ENCODE data around the gene MYL1. TPM values are rescaled to one million over a fixed set of nuclear protein-coding genes. Genes with fewer than 3 reads are reported as not detected.

Gene MYL1
- total RNA-seq (2014; rRNA removed; shearing (Covaris generic)), result 0.30 TPM in 1 of 2 replicates, not detected in the other
- polyA plus RNA-seq (2015; cell fraction: cytosol; rRNA removed), result 0.60 TPM in 1 of 2 replicates, not detected in the other
- not detected in 2 replicates for polyA plus RNA-seq (2015; cell fraction: nucleus; rRNA removed)

GRCh38 chr2:210315015-210315788, at the start of gene MYL1:
MYL1 (minus strand) TSS chr2:210315174; CDS start chr2:210315042, 132 bp downstream.
- no peak for DNase-seq (ENCODE audit: low read depth)

GRCh38 chr2:210363876-210364275, 48.9 kb upstream of the MYL1 start:
- DNase-seq (ENCODE audit: low read depth), result peak; percentile 46

- peak; percentile 11 for DNase-seq (ENCODE audit: low read depth)
These were observed 48.3 kb upstream of the MYL1 start for GRCh38 chr2:210363261-210363660.

GRCh38 chr2:210360412-210360811, 45.4 kb upstream of the MYL1 start:
- DNase-seq (ENCODE audit: low read depth), result no peak

DNA sequence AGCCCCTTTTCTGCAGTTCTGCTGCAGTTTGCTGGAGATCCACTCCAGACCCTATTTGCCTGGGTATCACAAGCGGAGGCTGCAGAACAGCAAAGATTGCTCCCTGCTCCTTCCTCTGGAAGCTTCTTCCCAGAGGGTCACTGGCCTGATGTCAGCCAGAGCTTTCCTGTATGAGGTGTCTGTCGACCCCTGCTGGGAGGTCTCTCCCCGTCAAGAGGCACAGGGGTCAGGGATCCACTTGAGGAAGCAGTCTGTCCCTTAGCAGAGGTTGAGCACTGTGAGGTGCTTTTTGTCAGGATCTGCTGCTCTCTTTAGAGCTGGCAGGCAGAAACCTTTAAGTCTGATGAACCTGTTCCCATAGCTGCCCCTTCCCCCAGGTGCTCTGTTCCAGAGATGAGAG, 42.0 kb upstream of the MYL1 start:
- no peak for DNase-seq (ENCODE audit: low read depth)

GRCh38 chr2:210337159-210337558, 22.2 kb upstream of the MYL1 start:
- no peak for DNase-seq (ENCODE audit: low read depth)

DNA sequence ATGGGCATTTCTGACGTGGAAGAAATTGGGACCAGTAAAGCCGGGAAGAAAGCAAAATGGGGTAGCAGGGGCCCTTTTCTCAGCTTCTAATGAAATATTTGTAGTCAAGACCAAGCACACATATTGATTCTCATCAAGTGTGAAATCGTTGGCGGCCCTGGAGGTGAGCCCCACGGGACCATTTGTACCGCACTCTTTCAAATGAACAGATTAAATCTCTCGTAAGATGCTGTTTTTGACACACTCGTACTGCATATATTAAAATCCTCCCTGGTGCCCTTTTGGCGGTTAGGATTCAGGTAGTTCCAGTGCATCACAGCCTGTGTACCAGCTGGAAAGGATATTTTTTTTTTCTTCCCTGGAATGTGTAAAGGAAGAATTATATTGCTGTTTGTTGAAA, 9.9 kb upstream of the MYL1 start:
- DNase-seq (ENCODE audit: low read depth), result no peak

DNA sequence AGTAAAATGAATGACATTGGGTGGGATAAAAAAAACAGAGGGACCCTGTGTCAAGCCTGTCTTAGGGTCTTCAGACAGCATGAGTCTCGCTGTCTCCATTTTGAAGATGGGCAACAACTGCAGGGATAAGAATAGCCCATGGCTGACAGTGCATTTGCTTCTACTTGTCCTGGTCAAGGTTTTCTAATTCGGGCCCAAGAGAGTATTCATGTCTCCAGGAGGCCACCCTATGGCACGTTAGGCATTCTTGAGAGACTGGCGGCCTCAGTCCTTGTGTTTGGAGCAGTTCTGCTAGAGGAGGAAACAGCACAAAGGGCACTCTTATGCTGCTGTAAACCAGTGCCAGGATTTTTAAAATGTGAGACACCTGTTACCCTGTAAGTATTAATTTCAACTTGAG, 9.5 kb upstream of the MYL1 start:
- no peak for DNase-seq (ENCODE audit: low read depth)

DNA sequence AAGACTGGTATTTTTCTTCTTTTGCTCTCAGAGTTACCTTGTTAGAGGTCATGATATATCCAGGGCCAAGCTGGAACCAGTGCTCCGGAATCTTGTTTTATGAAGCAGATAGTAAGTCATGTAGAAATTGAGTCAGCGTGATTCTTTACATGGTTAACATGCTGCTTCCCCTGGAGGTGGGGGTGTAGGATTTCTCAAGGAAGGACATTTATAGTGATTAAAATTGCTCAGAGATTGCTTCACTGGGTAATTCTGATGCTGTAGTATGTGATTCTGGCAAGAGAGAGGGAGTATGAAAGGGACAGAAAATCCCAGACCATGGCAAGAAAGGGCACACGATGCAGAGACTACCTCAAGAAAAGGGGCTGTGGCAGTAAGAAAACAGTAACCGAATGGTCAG, 8.0 kb upstream of the MYL1 start:
- no peak for DNase-seq (ENCODE audit: low read depth)

DNA sequence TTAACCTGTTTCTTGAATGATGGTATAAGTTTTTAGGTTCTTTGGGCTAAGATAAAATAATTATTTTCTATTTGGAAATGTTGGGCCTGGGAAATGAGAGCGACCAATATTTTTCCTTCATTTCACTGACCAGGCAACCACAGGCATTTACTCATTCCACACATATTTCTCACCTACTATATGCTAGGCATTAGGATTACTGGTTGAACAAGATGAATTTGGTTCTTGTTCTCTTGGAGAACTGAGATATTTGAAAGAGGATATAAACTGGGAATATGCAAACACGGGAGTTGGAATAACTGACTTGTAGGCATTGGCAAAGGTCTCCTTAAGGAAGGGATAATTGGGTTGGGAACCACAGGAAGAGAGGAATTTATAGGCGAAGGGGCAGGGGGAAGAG, 3.9 kb upstream of the MYL1 start:
- DNase-seq (ENCODE audit: low read depth), result peak; percentile 39

DNA sequence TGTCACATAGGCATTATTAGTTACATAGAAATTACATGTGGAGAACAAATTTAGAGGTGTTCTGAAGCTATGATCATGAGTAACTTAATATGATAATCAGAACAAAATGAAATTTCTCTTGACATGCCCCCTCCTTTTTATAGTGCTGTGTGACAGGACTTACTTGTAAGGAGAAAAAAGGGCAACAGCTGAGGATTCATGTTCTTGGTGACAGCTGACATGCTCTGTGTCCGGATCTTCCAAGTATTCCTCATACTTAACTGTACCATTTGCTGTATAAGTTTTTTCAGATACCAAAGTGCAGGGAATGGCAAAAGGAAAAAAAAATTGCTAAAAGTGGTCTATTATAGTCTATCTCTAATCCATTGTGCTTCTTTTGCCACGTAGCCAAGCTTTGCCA, 3.5 kb upstream of the MYL1 start:
- no peak for DNase-seq (ENCODE audit: low read depth)

DNA sequence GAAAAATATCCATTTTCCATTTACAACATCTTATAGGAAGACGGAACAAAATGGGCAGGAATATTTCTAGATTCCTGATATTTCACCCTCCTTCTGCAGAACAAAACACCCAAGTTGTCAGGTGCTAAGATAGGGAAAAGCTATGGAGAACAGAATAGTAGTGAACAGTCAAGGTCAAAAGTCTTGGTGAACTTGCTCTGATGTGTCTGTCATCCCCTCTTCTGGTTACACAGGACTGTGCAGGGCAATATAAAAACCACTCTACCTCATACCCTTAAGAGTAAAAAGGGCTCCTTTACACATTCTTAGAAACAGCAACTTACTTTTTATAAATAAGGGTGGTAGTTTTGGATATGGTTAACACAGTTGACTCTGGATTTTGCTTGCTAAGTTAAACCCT, 4.4 kb downstream of the MYL1 start:
- no peak for DNase-seq (ENCODE audit: low read depth)

GRCh38 chr2:210309548-210310233, 5.3 kb downstream of the MYL1 start:
- no peak for DNase-seq (ENCODE audit: low read depth)

GRCh38 chr2:210303498-210303897, 11.5 kb downstream of the MYL1 start:
- no peak for DNase-seq (ENCODE audit: low read depth)

GRCh38 chr2:210302326-210302725, 12.6 kb downstream of the MYL1 start:
- DNase-seq (ENCODE audit: low read depth), result peak; percentile 63

- DNase-seq (ENCODE audit: low read depth), result no peak
These were observed 15.1 kb downstream of the MYL1 start for GRCh38 chr2:210299866-210300373.

- DNase-seq (ENCODE audit: low read depth), result no peak
These were observed 26.6 kb downstream of the MYL1 start for GRCh38 chr2:210288408-210288807.

DNA sequence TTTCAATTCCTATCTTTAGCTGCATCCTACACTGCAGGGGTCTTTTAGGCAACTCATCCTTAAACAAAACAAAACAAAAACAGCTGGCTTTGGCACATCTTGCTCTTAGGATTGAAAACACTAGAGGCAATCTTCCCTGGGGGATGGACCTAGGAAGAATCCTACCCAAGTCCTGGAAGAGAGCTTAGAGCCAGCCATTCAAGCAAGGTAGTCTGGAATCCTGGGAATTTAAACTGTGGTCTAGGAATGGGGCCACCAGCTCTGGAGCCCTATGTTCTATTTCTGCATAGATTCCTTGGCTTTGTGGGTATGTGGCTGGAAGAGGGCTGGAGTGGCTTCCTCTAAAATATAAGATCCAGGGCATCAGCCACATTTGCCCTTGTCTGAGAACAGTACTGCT, 27.7 kb downstream of the MYL1 start:
- no peak for DNase-seq (ENCODE audit: low read depth)

DNA sequence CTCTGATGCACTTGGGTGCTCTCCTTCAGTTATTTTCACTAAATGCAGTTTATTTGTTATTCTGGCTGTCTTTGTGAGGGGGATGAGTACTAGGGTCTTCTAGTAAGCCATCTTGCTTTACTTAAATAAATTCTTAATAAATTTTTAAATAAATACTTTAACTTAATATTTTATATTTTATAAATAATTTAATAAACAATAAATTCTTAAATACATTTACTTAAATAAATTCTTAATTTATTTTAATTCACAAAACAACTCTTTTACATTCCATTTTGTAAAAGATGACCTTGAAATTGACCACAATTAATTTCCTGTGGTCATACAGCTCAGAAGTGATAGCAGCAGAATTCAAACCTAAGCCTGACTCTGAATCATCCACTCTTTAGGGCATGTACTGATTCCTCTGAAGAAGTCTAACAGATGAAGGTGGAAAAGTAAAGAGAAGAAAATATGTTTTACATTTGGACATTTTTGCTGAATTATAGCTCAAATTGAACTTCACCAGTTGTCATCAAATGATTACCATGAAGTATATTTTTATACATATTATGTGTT, 28.8 kb downstream of the MYL1 start:
- no peak for DNase-seq (ENCODE audit: low read depth)

DNA sequence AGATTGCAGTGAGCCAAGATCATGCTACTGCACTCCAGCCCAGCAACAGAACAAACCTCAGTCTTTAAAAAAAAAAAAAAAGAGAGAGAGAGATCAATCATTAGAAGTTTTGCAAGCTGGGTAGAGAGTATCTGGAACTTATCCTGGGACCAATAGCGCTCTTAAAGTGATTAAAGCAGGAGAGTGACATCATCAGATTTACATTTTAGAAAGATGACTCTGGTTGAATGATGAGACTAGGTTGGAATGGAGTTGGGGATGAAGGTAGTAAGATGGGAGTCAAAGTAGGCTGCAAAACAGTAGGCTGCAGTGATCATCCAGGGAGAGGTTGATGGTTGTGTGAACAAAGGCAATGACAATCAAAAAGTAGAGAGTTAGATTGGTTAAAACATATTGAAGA, 37.8 kb downstream of the MYL1 start:
- no peak for DNase-seq (ENCODE audit: low read depth)

DNA sequence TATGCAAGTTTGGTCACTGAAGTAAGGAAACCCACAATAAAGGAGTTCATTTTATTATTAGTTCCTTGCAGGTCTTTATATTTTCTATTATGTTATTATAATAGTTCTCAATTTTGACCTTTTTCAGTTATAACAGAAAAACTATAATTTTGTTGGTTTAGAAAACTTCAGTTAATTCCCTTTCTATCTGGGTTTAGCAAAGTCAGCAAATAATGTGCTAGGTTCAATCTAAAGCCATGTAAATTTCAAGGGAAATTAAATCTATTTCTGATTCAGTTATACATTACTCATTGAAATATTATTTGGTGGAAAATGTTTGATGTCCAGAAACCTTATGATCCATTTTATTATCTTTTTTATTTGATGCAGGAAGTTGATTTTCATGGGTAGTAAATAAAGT, 43.7 kb downstream of the MYL1 start:
- no peak for DNase-seq (ENCODE audit: low read depth)

GRCh38 chr2:210269148-210269547, 45.8 kb downstream of the MYL1 start:
- DNase-seq (ENCODE audit: low read depth), result no peak

All from HT1080 (cell line).